Caco-2 (cell line): ENCODE measurements around the gene FAAP100. TPM values are rescaled to one million over a fixed set of nuclear protein-coding genes. Genes with fewer than 3 reads are reported as not detected.
"Not testable (repeated sequence)": the region's sequence is repeated elsewhere in the genome, so short reads cannot be mapped to it uniquely, and the experiment has no call there.

Experiments
- BruUV-seq: library from RNA; stranded (reverse); fragments of 400-500 nt; replicated peaks from 2 replicates; lab custom pipeline; 2021; lab: Mats Ljungman, UMichigan
- CTCF ChIA-PET: fragments of 300-600 bp; sonication (Branson Sonifier 250); formaldehyde crosslinking; loops from one replicate; lab custom pipeline; 2022; ENCODE audit warnings: antibody characterized with exemption; lab: Charles Lee
- POLR2A ChIA-PET: fragments of 300-600 bp; sonication (Branson Sonifier 250); formaldehyde crosslinking; loops from one replicate; lab custom pipeline; 2022; ENCODE audit warnings: antibody characterized with exemption; lab: Charles Lee
- DNase-seq, 2 experiments: peaks; one replicate each; pipeline versions ENCODE4 v3.0.0 to v3.0.0-alpha.2; 2020 to 2022
- H3K27me3 ChIP-seq: replicated peaks from 2 replicates; pipeline ENCODE4 v1.6.0; 2011; ENCODE audit warnings: low read length; ENCODE audit not compliant: control insufficient read depth, insufficient read depth
- H3K36me3 ChIP-seq: 2 replicates; pipeline ENCODE4 v1.5.1; 2011; ENCODE audit warnings: low read length; ENCODE audit not compliant: control insufficient read depth, insufficient read depth
- H3K4me1 ChIP-seq: fragments of 250-450 bp; sonication (Bioruptor Pico); 2 replicates; pipeline ENCODE4 v1.5.1; 2020; ENCODE audit warnings: mild to moderate bottlenecking
- H3K4me3 ChIP-seq: 2 replicates; pipeline ENCODE4 v1.5.1; 2011; ENCODE audit warnings: low read depth, mild to moderate bottlenecking, control low read depth, low read length
- H3K9me3 ChIP-seq: fragments of 250-450 bp; sonication (Bioruptor Pico); 2 replicates; pipeline ENCODE4 v1.5.1; 2020; ENCODE audit warnings: mild to moderate bottlenecking, moderate library complexity
- H3K27ac Mint-ChIP-seq: one replicate; pipeline ENCODE4 v1.8.0; 2022; ENCODE audit warnings: mixed read lengths; ENCODE audit not compliant: unreplicated experiment
- H3K27me3 Mint-ChIP-seq: one replicate; pipeline ENCODE4 v1.8.0; 2022; ENCODE audit warnings: mixed read lengths; ENCODE audit not compliant: insufficient read depth, unreplicated experiment
- H3K36me3 Mint-ChIP-seq: one replicate; pipeline ENCODE4 v1.8.0; 2022; ENCODE audit warnings: mild to moderate bottlenecking, mixed read lengths; ENCODE audit not compliant: insufficient read depth, unreplicated experiment
- H3K4me1 Mint-ChIP-seq: one replicate; pipeline ENCODE4 v1.8.0; 2022; ENCODE audit warnings: low read depth, mixed read lengths; ENCODE audit not compliant: unreplicated experiment
- H3K4me3 Mint-ChIP-seq: one replicate; pipeline ENCODE4 v1.8.0; 2022; ENCODE audit warnings: mild to moderate bottlenecking, moderate library complexity, mixed read lengths; ENCODE audit not compliant: unreplicated experiment
- H3K9me3 Mint-ChIP-seq: one replicate; pipeline ENCODE4 v1.8.0; 2022; ENCODE audit warnings: mixed read lengths; ENCODE audit not compliant: unreplicated experiment
- intact Hi-C: fragments of 100-400 bp; cut with micrococcal nuclease; formaldehyde crosslinking; loops from one replicate; pipeline ENCODE4 v1.10.0; 2022; ENCODE audit not compliant: unreplicated experiment
- total RNA-seq: library from RNA; stranded (reverse); gene quantifications from 2 replicates; pipeline ENCODE4 v1.2.3, GENCODE V29; 2022
- TF ChIP-seq, protein P1 (sequence below), 2 experiments: fragments of 200-600 bp in 1 of 2; IDR thresholded peaks; 1 replicate in 1 of 2; 2 replicates in 1 of 2; pipeline versions ENCODE4 v1.5.1 to v1.8.0; 2011 to 2022; ENCODE audit warnings: antibody characterized with exemption in 1 of 2, control low read depth in 1 of 2, inconsistent platforms in 1 of 2, low read depth in 1 of 2, low read length in 1 of 2, mild to moderate bottlenecking in 1 of 2, moderate library complexity in 1 of 2; ENCODE audit not compliant: insufficient read depth in 1 of 2, severe bottlenecking in 1 of 2, unreplicated experiment in 1 of 2

Gene FAAP100
- total RNA-seq, 1 experiment from 2014 or later = 38.5 TPM

DNA sequence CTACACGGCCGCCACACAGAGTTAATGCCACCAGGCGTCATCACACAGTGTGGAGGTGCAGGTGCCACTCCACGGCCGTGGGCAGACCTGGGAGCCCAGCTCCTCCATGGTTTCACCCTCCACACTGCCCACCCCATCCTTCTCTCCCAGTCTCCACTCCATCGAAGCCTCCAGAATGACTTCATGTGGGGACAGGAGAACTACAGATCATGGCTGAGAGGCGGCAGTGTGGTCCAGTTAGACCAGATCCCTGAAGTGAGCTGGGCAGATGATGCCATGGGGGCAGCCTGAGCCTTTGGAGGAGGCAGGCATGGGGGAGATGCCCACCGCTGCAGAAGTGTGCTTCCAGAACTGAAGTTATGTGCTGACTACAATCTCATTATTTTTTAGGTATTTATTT, 38.0 kb upstream of the FAAP100 start:
- Histone ChIP-seq H3K4me3 (no peak overlapping the region), H3K36me3 (peaks cover 5% of the 10 kb centered on the region), H3K9me3 (no peaks in the 10 kb centered on the region), H3K27me3 (no peaks in the 10 kb centered on the region), H3K4me1 (no peaks in the 10 kb centered on the region)
- CTCF ChIA-PET = no interaction called here
- TF ChIP-seq, protein P1, sequence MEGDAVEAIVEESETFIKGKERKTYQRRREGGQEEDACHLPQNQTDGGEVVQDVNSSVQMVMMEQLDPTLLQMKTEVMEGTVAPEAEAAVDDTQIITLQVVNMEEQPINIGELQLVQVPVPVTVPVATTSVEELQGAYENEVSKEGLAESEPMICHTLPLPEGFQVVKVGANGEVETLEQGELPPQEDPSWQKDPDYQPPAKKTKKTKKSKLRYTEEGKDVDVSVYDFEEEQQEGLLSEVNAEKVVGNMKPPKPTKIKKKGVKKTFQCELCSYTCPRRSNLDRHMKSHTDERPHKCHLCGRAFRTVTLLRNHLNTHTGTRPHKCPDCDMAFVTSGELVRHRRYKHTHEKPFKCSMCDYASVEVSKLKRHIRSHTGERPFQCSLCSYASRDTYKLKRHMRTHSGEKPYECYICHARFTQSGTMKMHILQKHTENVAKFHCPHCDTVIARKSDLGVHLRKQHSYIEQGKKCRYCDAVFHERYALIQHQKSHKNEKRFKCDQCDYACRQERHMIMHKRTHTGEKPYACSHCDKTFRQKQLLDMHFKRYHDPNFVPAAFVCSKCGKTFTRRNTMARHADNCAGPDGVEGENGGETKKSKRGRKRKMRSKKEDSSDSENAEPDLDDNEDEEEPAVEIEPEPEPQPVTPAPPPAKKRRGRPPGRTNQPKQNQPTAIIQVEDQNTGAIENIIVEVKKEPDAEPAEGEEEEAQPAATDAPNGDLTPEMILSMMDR (IDR thresholded peaks at IDR 0.05; ENCODE audit: insufficient read depth in 1 of 2, low read depth in 1 of 2, low read length in 1 of 2, severe bottlenecking in 1 of 2, unreplicated experiment in 1 of 2) = no peak
- no peak for DNase-seq
- Mint-ChIP-seq H3K9me3 (no peaks in the 10 kb centered on the region), H3K36me3 (peaks cover 100% of the 10 kb centered on the region), H3K27ac (no peak overlapping the region), H3K4me1 (no peaks in the 10 kb centered on the region), H3K27me3 (no peaks in the 10 kb centered on the region), H3K4me3 (no peak overlapping the region)
- POLR2A ChIA-PET = no interaction called here
- BruUV-seq = no TSS peak
- intact Hi-C loops = no loop called here

DNA sequence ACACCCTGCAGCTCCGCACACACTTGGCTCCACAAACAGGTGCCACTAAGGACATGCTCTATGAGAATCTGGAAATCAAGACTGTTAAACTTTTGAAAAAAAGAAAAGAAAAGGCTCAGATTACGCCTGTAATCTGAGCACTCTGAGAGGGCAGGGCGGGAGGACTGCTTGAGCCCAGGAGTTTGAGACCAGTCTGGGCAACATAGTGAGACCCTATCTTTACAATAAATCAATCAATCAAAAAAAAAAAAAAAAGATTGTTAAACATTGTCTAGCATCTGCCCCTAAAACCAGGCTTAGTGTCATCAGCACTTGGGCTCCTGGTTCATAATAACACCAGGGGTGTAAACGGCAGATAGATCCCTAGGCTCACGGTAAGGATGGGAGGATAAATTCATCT, 37.5 kb upstream of the FAAP100 start:
- Histone ChIP-seq H3K9me3 (no peaks in the 10 kb centered on the region), H3K27me3 (no peaks in the 10 kb centered on the region), H3K4me3 (no peak overlapping the region), H3K4me1 (no peaks in the 10 kb centered on the region), H3K36me3 (peaks cover 5% of the 10 kb centered on the region)
- TF ChIP-seq, protein P1 (IDR thresholded peaks at IDR 0.05; ENCODE audit: insufficient read depth in 1 of 2, low read depth in 1 of 2, low read length in 1 of 2, severe bottlenecking in 1 of 2, unreplicated experiment in 1 of 2) = no peak
- Mint-ChIP-seq H3K4me3 (no peak overlapping the region), H3K27ac (no peak overlapping the region), H3K27me3 (no peaks in the 10 kb centered on the region), H3K9me3 (no peaks in the 10 kb centered on the region), H3K4me1 (no peaks in the 10 kb centered on the region), H3K36me3 (peaks cover 100% of the 10 kb centered on the region)
- ChIA-PET POLR2A (no interaction called here), CTCF (no interaction called here)
- intact Hi-C loops = no loop called here
- no peak for DNase-seq
- BruUV-seq = no TSS peak

DNA sequence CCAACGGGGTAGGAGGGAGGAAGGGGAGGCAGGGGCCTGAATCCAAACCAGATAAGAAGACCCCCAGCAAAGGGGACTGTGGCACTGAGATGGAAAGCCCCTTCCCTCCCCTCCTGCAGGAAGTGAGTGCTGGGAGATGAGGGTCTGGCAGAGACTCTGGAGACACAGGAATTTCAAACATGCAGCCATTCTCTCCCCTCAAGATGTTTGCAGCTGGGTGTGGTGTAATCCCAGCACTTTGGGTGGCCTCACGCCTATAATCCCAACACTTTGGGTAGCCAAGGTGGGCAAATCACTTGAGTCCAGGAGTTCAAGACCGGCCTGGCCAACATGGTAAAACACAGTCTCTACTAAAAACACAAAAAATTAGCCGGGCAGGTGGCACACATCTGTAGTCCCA, 33.9 kb upstream of the FAAP100 start:
- ChIA-PET POLR2A (no interaction called here), CTCF (interaction anchor here (0.6 kb wide), 1 partner anchor 73 kb away, joined by 3 read pairs; no protein-coding TSS in a partner anchor)
- no peak for DNase-seq
- H3K4me1 Mint-ChIP-seq = no peaks in the 10 kb centered on the region
- TF ChIP-seq, protein P1 (IDR thresholded peaks at IDR 0.05; ENCODE audit: insufficient read depth in 1 of 2, low read depth in 1 of 2, low read length in 1 of 2, severe bottlenecking in 1 of 2, unreplicated experiment in 1 of 2) = no peak
- no peaks in the 10 kb centered on the region for H3K9me3 ChIP-seq
- no peak overlapping the region for H3K27ac Mint-ChIP-seq
- no peak overlapping the region for H3K4me3 Mint-ChIP-seq
- H3K4me3 ChIP-seq = no peak overlapping the region
- intact Hi-C loops = no loop called here
- H3K27me3 ChIP-seq = no peaks in the 10 kb centered on the region
- H3K27me3 Mint-ChIP-seq = no peaks in the 10 kb centered on the region
- no peaks in the 10 kb centered on the region for H3K9me3 Mint-ChIP-seq
- H3K4me1 ChIP-seq = no peaks in the 10 kb centered on the region
- peaks cover 8% of the 10 kb centered on the region for H3K36me3 ChIP-seq
- peaks cover 98% of the 10 kb centered on the region for H3K36me3 Mint-ChIP-seq
- no TSS peak for BruUV-seq

DNA sequence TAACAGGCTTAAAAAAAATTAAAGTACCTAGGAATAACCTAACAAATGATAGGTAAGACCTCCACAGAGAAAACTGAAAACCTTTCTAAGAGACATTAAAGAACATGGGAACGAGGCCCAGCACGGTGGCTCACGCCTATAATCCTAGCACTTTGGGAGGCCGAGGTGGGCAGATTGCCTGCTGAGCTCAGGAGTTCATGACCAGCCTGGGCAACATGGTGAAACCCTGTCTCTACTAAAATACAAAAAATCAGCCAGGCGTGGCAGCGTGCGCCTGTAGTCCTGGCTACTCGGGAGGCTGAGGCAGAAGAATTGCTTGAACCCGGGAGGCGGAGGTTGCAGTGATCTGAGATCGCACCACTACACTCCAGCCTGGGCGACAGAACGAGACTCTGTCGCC, 32.6 kb upstream of the FAAP100 start:
- CTCF ChIA-PET, POLR2A ChIA-PET: not testable (repeated sequence)

More for the DNA sequence above, 32.6 kb upstream of the FAAP100 start:
- DNase-seq, H3K4me1 Mint-ChIP-seq, H3K27ac Mint-ChIP-seq, H3K9me3 Mint-ChIP-seq, H3K4me3 Mint-ChIP-seq, H3K9me3 ChIP-seq, H3K4me3 ChIP-seq, H3K27me3 Mint-ChIP-seq, intact Hi-C loops, H3K4me1 ChIP-seq, BruUV-seq, H3K27me3 ChIP-seq, H3K36me3 ChIP-seq: not testable (repeated sequence)
- peaks cover 96% of the 10 kb centered on the region for H3K36me3 Mint-ChIP-seq
